HEK293 (cell line): Measurements from ENCODE around the gene HES1.

Experiments
- CTCF ChIA-PET: fragments of 350-600 bp; formaldehyde crosslinking; extraction: SDS; loops from one replicate; lab custom pipeline; 2021; ENCODE audit warnings: antibody characterized with exemption; lab: Yijun Ruan, JAX
- POLR2A ChIA-PET: fragments of 300-600 bp; formaldehyde crosslinking; extraction: SDS; loops from one replicate; lab custom pipeline; 2020; ENCODE audit warnings: antibody characterized with exemption, inconsistent platforms; lab: Yijun Ruan, JAX
- H3K27ac ChIP-seq: fragments of 200-500 bp; sonication (Bioruptor generic); 2 replicates; pipeline ENCODE4 v1.5.1; 2014; ENCODE audit warnings: low read depth, low read length, control low read depth, inconsistent platforms; ENCODE audit errors: extremely low read depth
- H3K36me3 ChIP-seq, 2 experiments: fragments of 200-500 bp in 1 of 2; sonication (Bioruptor generic) in 1 of 2; 1 replicate in 1 of 2; 2 replicates in 1 of 2; pipeline ENCODE4 v1.5.1; 2014 to 2017; ENCODE audit warnings: inconsistent platforms in 2 of 2, low read length in 2 of 2; ENCODE audit not compliant: control insufficient read depth in 2 of 2, insufficient read depth in 1 of 2
- H3K4me1 ChIP-seq: fragments of 200-500 bp; sonication (Bioruptor generic); 2 replicates; pipeline ENCODE4 v1.5.1; 2014; ENCODE audit warnings: mild to moderate bottlenecking, low read length, inconsistent platforms; ENCODE audit not compliant: control insufficient read depth, insufficient read depth
- H3K4me3 ChIP-seq: 2 replicates; pipeline ENCODE4 v1.5.1; 2011; ENCODE audit warnings: low read depth, mild to moderate bottlenecking, control low read depth, low read length, moderate library complexity
- H3K9me3 ChIP-seq: fragments of 200-500 bp; sonication (Bioruptor generic); 2 replicates; pipeline ENCODE4 v1.5.1; 2014; ENCODE audit warnings: low read depth, low read length, inconsistent platforms; ENCODE audit not compliant: control insufficient read depth, insufficient read depth
- IKZF3 ChIP-seq: fragments of 450-650 bp; IDR thresholded peaks from 2 replicates; pipeline ENCODE4 v1.5.0; 2018; ENCODE audit warnings: missing biosample characterization, mild to moderate bottlenecking, missing genetic modification characterization, moderate library complexity
- MEIS1 ChIP-seq: sonication (generic); formaldehyde crosslinking; IDR thresholded peaks from 2 replicates; pipeline ENCODE4 v1.8.1; 2022; ENCODE audit warnings: missing genetic modification reagents, mild to moderate bottlenecking, borderline replicate concordance
- MZF1 ChIP-seq: fragments of 450-650 bp; formaldehyde crosslinking; IDR thresholded peaks from 2 replicates; pipeline ENCODE4 v1.5.1; 2017; ENCODE audit warnings: missing biosample characterization, missing genetic modification characterization, borderline replicate concordance
- SP3 ChIP-seq: fragments of 450-650 bp; formaldehyde crosslinking; IDR thresholded peaks from 2 replicates; pipeline ENCODE4 v1.5.1; 2016; ENCODE audit warnings: missing biosample characterization, missing genetic modification characterization
- ZNF211 ChIP-seq: fragments of 450-650 bp; formaldehyde crosslinking; IDR thresholded peaks from 2 replicates; pipeline ENCODE4 v1.5.1; 2016; ENCODE audit warnings: low read depth, missing biosample characterization, missing genetic modification characterization
- ZNF354C ChIP-seq: fragments of 450-650 bp; formaldehyde crosslinking; IDR thresholded peaks from 2 replicates; pipeline ENCODE4 v1.5.1; 2016; ENCODE audit warnings: missing biosample characterization, missing genetic modification characterization, low read depth, borderline replicate concordance
- ZNF366 ChIP-seq: fragments of 450-650 bp; formaldehyde crosslinking; conservative IDR thresholded peaks from 2 replicates; pipeline ENCODE4 v1.5.1; 2016; ENCODE audit warnings: missing biosample characterization, missing genetic modification characterization
- ZNF548 ChIP-seq: fragments of 450-650 bp; formaldehyde crosslinking; IDR thresholded peaks from 2 replicates; pipeline ENCODE4 v1.5.1; 2016; ENCODE audit warnings: missing biosample characterization, missing genetic modification characterization
- ZNF561 ChIP-seq: fragments of 450-650 bp; IDR thresholded peaks from 2 replicates; pipeline ENCODE4 v1.5.1; 2018; ENCODE audit warnings: missing biosample characterization, missing genetic modification characterization, borderline replicate concordance
- ZNF670 ChIP-seq: fragments of 450-650 bp; formaldehyde crosslinking; IDR thresholded peaks from 2 replicates; pipeline ENCODE4 v1.5.1; 2016; ENCODE audit warnings: missing biosample characterization, missing genetic modification characterization, low read depth
- ZNF701 ChIP-seq: fragments of 450-650 bp; formaldehyde crosslinking; IDR thresholded peaks from 2 replicates; pipeline ENCODE4 v1.5.1; 2016; ENCODE audit warnings: missing biosample characterization, missing genetic modification characterization
- TF ChIP-seq, protein P1 (sequence below): fragments of 450-650 bp; formaldehyde crosslinking; IDR thresholded peaks from 2 replicates; pipeline ENCODE4 v1.5.1; 2017; ENCODE audit warnings: missing biosample characterization, mild to moderate bottlenecking, missing genetic modification characterization, moderate library complexity

Gene HES1

DNA sequence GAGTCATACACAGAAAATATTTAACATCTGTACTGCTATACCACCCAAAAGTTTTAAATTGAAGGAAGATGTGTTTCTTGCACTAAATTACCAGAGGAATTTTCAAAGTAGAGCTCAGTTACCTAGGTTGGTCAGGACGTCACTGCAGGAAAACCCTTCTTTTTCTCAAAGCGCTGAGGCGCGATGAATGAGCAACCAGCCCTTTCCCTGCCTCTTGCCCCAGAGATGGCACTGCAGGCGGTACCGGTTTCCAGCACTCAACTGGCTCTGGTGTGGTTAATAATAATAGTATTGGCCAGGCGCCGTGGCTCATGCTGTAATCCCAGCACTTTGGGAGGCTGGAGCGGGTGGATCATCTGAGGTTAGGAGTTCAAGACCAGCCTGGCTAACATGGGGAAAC is 49.3 kb downstream of the HES1 start:
- no peaks in the 10 kb centered on the region for H3K9me3 ChIP-seq
- ChIA-PET CTCF (interaction anchor here (0.7 kb wide), 1 partner anchor 20 kb away, joined by 3 read pairs; no protein-coding TSS in a partner anchor), POLR2A (no interaction called here)
- TF ChIP-seq ZNF354C (tag by site-specific recombination): no peak
- TF ChIP-seq ZNF366 (tag by site-specific recombination): no peak
- no peak for TF ChIP-seq ZNF211 (tag by site-specific recombination)
- TF ChIP-seq ZNF701 (tag by site-specific recombination): no peak
- no peak for TF ChIP-seq MEIS1 (CRISPR knock-in tag)
- no peak for TF ChIP-seq IKZF3 (tag by site-specific recombination)
- TF ChIP-seq ZNF561 (tag by site-specific recombination): no peak
- no peak for TF ChIP-seq ZNF548 (tag by site-specific recombination)
- TF ChIP-seq MZF1 (tag by site-specific recombination): no peak
- TF ChIP-seq, protein P1, sequence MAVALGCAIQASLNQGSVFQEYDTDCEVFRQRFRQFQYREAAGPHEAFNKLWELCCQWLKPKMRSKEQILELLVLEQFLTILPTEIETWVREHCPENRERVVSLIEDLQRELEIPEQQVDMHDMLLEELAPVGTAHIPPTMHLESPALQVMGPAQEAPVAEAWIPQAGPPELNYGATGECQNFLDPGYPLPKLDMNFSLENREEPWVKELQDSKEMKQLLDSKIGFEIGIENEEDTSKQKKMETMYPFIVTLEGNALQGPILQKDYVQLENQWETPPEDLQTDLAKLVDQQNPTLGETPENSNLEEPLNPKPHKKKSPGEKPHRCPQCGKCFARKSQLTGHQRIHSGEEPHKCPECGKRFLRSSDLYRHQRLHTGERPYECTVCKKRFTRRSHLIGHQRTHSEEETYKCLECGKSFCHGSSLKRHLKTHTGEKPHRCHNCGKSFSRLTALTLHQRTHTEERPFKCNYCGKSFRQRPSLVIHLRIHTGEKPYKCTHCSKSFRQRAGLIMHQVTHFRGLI (tag by site-specific recombination): no peak
- no peak for TF ChIP-seq SP3 (tag by site-specific recombination)
- H3K4me3 ChIP-seq: no peak overlapping the region
- no peaks in the 10 kb centered on the region for H3K36me3 ChIP-seq
- 0 out of 2 replicates have a peak overlapping the region, but pooled peaks have one; percentile 30 for H3K27ac ChIP-seq
- peaks cover 12% of the 10 kb centered on the region for H3K4me1 ChIP-seq

DNA sequence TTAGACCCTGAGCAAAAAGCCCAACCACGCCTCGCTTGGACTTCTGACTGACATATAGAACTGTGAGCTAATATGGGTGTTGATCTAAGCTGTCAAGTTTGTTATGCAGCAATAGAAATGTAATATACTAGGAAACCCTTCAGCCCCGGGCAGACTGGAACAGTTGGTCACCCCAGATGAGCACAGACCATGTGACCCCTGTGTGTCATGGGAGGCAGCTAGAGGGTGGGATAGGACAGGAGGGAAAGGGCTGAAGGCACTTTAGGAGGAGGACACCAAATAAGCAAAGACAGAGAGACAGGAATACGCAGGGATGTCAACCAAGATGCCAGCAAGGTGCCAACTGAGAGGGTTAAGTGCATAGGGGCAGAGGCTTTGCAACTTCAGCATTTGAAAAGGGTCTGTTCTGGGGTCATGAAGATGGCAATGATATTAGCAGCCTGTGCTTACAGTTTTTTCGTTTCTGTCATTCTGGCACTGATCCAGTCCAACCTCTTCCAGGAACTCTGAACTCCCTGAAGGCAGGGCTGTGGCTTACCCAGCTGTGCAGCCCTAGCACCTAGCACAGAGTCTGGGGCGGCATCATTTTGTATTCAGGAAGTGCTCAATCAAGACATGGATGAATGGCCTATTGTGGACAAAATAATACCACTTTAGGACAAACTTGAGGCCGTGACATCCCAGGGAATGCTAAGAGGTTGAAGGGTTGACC is 51.4 kb downstream of the HES1 start:
- Histone ChIP-seq H3K4me3 (no peak overlapping the region), H3K27ac (no peak overlapping the region), H3K36me3 (no peaks in the 10 kb centered on the region), H3K4me1 (peaks cover 12% of the 10 kb centered on the region), H3K9me3 (no peaks in the 10 kb centered on the region)
- ChIA-PET CTCF (no interaction called here), POLR2A (no interaction called here)
- no peak for TF ChIP-seq ZNF670 (tag by site-specific recombination)
- TF ChIP-seq, protein P1 (tag by site-specific recombination): 0 out of 2 replicates have a peak, but pooled peaks have one; percentile 7
